ENCODE data around the gene PHTF1. TPM values are rescaled to one million over a fixed set of nuclear protein-coding genes. Genes with fewer than 3 reads are reported as not detected.

The PHTF1 gene
- polyA plus RNA-seq, 1 donor from 2014 or later, result 46.1 TPM

GRCh38 chr1:113768916-113769600, 9.8 kb upstream of the PHTF1 start:
- Histone ChIP-seq H2AFZ (ENCODE audit: low read depth, low read length) (no peak overlapping the region), H3K9me2 (ENCODE audit: insufficient read depth, low read length) (no peaks in the 10 kb centered on the region), H3K9me3 (ENCODE audit: low read length) (no peaks in the 10 kb centered on the region), H3K36me3 (ENCODE audit: insufficient read depth, low read length) (peaks cover 6% of the 10 kb centered on the region), H3K4me3 (ENCODE audit: low read length) (no peak overlapping the region), H3K79me2 (replicated peaks; ENCODE audit: insufficient read depth, low read length) (peaks cover 7% of the 10 kb centered on the region), H3K9ac (ENCODE audit: low read length) (no peak overlapping the region), H3K27me3 (ENCODE audit: insufficient read depth, low read depth, low read length) (no peaks in the 10 kb centered on the region), H3K27ac (ENCODE audit: low read length) (no peak overlapping the region), H3K4me2 (ENCODE audit: low read length) (no peak overlapping the region), H3F3A (ENCODE audit: insufficient read depth, low read length, poor library complexity, severe bottlenecking) (no peaks in the 10 kb centered on the region), H4K20me1 (ENCODE audit: insufficient read depth) (no peaks in the 10 kb centered on the region)
- no peak for TF ChIP-seq MXI1 (conservative IDR thresholded peaks at IDR 0.05; ENCODE audit: poor library complexity, severe bottlenecking)

DNA sequence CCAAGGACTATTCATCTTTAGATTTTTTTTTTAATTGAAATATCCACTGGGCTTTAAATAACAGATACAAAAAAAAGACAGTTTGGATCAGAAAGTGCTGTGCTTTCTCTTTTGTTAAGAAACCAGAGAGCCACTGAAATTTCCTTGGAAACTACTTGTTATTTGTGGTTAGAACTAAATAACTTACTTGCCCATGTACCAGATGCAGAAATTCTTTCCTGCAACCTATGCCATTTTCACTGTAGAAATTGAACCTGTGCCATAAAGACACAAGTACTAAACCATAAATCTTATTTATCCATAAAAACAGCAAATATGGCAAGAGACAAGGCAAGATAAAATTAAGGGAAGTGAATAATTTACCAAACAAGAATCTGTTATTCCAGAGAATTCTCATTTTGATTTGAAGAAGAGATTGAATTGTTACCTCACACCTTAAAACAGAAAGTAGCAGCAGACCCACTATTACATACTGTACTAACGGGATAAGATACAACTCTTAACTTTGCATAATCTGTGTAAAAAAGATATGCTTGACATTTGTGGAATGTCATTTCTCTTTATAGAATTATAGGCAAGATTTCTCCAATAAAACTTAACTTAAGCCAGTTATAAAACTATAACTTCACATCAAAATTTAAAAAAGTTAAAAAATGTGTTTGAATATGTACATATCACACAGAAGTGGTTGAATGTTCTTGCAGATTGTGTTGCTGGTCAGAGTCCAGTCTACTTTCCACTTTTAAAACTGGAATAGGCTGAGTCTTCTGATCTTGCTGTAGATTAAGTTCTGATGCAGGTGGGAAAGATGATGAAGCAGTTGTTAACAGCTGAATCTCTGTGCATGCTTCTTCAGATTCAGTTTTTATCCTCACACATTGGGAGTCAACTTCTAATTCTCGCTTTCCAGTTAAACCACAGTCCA, 6.3 kb upstream of the PHTF1 start:
- H3K27me3 ChIP-seq (ENCODE audit: insufficient read depth, low read depth, low read length), result no peaks in the 10 kb centered on the region
- peaks cover 6% of the 10 kb centered on the region for H3K36me3 ChIP-seq (ENCODE audit: insufficient read depth, low read length)
- no peak overlapping the region for H3K9ac ChIP-seq (ENCODE audit: low read length)
- H3K79me2 ChIP-seq (replicated peaks; ENCODE audit: insufficient read depth, low read length), result peaks cover 5% of the 10 kb centered on the region
- H3F3A ChIP-seq (ENCODE audit: insufficient read depth, low read length, poor library complexity, severe bottlenecking), result peaks cover 2% of the 10 kb centered on the region
- H3K9me3 ChIP-seq (ENCODE audit: low read length), result no peaks in the 10 kb centered on the region
- no peak overlapping the region for H2AFZ ChIP-seq (ENCODE audit: low read depth, low read length)
- H3K4me2 ChIP-seq (ENCODE audit: low read length), result no peak overlapping the region
- no peak overlapping the region for H3K4me3 ChIP-seq (ENCODE audit: low read length)
- no peaks in the 10 kb centered on the region for H3K9me2 ChIP-seq (ENCODE audit: insufficient read depth, low read length)
- H4K20me1 ChIP-seq (ENCODE audit: insufficient read depth), result no peaks in the 10 kb centered on the region
- TF ChIP-seq EP300 (conservative IDR thresholded peaks at IDR 0.05; ENCODE audit: poor library complexity, severe bottlenecking), result no peak
- TF ChIP-seq REST (IDR thresholded peaks at IDR 0.05; ENCODE audit: borderline replicate concordance), result no peak
- no peak for TF ChIP-seq MXI1 (conservative IDR thresholded peaks at IDR 0.05; ENCODE audit: poor library complexity, severe bottlenecking)
- no peak for TF ChIP-seq CTCF (IDR thresholded peaks at IDR 0.05; ENCODE audit: poor library complexity, severe bottlenecking)
- TF ChIP-seq RAD21 (conservative IDR thresholded peaks at IDR 0.05), result no peak
- TF ChIP-seq SMC3 (conservative IDR thresholded peaks at IDR 0.05; ENCODE audit: poor library complexity), result no peak
- no peak for TF ChIP-seq POLR2AphosphoS5 (IDR thresholded peaks at IDR 0.05)
- TF ChIP-seq TAF1 (IDR thresholded peaks at IDR 0.05; ENCODE audit: low read depth), result no peak
- TF ChIP-seq EZH2 (IDR thresholded peaks at IDR 0.05; ENCODE audit: borderline replicate concordance, insufficient read depth, low read length, poor library complexity, severe bottlenecking), result no peak
- no peak overlapping the region for H3K27ac ChIP-seq (ENCODE audit: low read length)

Measured in neural cell (in vitro differentiated cells).